CD4-positive, alpha-beta T cell (primary cell): ENCODE measurements around the gene LRRN4CL. TPM values are rescaled to one million over a fixed set of nuclear protein-coding genes. Genes with fewer than 3 reads are reported as not detected.
"Not testable (repeated sequence)": the region's sequence is repeated elsewhere in the genome, so short reads cannot be mapped to it uniquely, and the experiment has no call there.

Source experiments
- ATAC-seq: fragments of 200-7000 bp; cut with Tn5 transposase; one replicate; pipeline ENCODE4 v1.10.0; 2022; ENCODE audit warnings: mild to moderate bottlenecking; ENCODE audit not compliant: poor library complexity
- CTCF ChIA-PET: fragments of 350-600 bp; sonication (Branson Sonifier 250); formaldehyde crosslinking; loops from one replicate; lab custom pipeline; 2021; ENCODE audit warnings: antibody characterized with exemption, inconsistent platforms; lab: Charles Lee
- POLR2A ChIA-PET: fragments of 350-600 bp; sonication (Branson Sonifier 250); formaldehyde crosslinking; loops from one replicate; lab custom pipeline; 2021; ENCODE audit warnings: antibody characterized with exemption, inconsistent platforms; lab: Charles Lee
- DNase-seq, 14 experiments: peaks; one replicate each; pipeline ENCODE4 v3.0.0-alpha.2; 2013 to 2020; ENCODE audit warnings: mixed read lengths in 2 of 14
- H3K27ac ChIP-seq, 2 donors: one replicate each; pipeline versions ENCODE4 v1.5.1 to v1.7.0; 2013; ENCODE audit warnings: low read length in 2 of 2, low read depth in 1 of 2, mild to moderate bottlenecking in 1 of 2
- H3K27me3 ChIP-seq, 2 experiments: 1 replicate in 1 of 2; 2 replicates in 1 of 2; pipeline versions ENCODE4 v1.6.1 to v1.7.0; 2013; ENCODE audit warnings: low read length in 2 of 2, control low read depth in 1 of 2, mild to moderate bottlenecking in 1 of 2, moderate library complexity in 1 of 2; ENCODE audit not compliant: insufficient read depth in 2 of 2, control insufficient read depth in 1 of 2
- H3K36me3 ChIP-seq: one replicate; pipeline ENCODE4 v1.6.1; 2013; ENCODE audit warnings: low read length, control low read depth; ENCODE audit not compliant: insufficient read depth
- H3K4me1 ChIP-seq: one replicate; pipeline ENCODE4 v1.6.1; 2013; ENCODE audit warnings: low read length, control low read depth; ENCODE audit not compliant: insufficient read depth
- H3K4me3 ChIP-seq: one replicate; pipeline ENCODE4 v1.5.1; 2013; ENCODE audit warnings: mild to moderate bottlenecking, low read length, moderate library complexity
- H3K9me3 ChIP-seq, 2 experiments: 1 replicate in 1 of 2; 2 replicates in 1 of 2; pipeline versions ENCODE4 v1.6.1 to v1.7.0; 2013; ENCODE audit warnings: low read length in 2 of 2, mild to moderate bottlenecking in 2 of 2, control low read depth in 1 of 2, moderate library complexity in 1 of 2; ENCODE audit not compliant: control insufficient read depth in 1 of 2, insufficient read depth in 1 of 2
- H3K27ac Mint-ChIP-seq: one replicate; pipeline ENCODE4 v1.8.0; 2020; ENCODE audit warnings: mixed read lengths
- H3K27me3 Mint-ChIP-seq: one replicate; pipeline ENCODE4 v1.8.0; 2021; ENCODE audit warnings: mixed read lengths
- H3K36me3 Mint-ChIP-seq: one replicate; pipeline ENCODE4 v1.8.0; 2021; ENCODE audit warnings: low read depth, mixed read lengths
- H3K4me1 Mint-ChIP-seq: one replicate; pipeline ENCODE4 v1.8.0; 2021; ENCODE audit warnings: low read depth, mixed read lengths
- H3K4me3 Mint-ChIP-seq: one replicate; pipeline ENCODE4 v1.8.0; 2020; ENCODE audit warnings: mild to moderate bottlenecking, mixed read lengths
- H3K9me3 Mint-ChIP-seq: one replicate; pipeline ENCODE4 v1.8.0; 2020; ENCODE audit warnings: mixed read lengths
- intact Hi-C, 2 experiments: fragments of 100-400 bp; cut with DNase I in 1 of 2; cut with micrococcal nuclease in 1 of 2; formaldehyde crosslinking; loops; one replicate each; pipeline versions ENCODE4 v1.15.1 to v1.9.0; 2023 to 2025; cut with DNase I, micrococcal nuclease
- total RNA-seq, 174 experiments: library from RNA in 2 of 174; stranded (reverse) in 2 of 174; gene quantifications; one replicate each; pipeline ENCODE4 v1.2.3 and lab custom pipeline; 2021 to 2026
- TF ChIP-seq, protein P1 (sequence below): fragments of 200-600 bp; IDR thresholded peaks from one replicate; pipeline ENCODE4 v1.8.0; 2022; ENCODE audit warnings: antibody characterized with exemption, mild to moderate bottlenecking

Gene LRRN4CL
- total RNA-seq, 2 experiments from 2014 or later: not detected

DNA sequence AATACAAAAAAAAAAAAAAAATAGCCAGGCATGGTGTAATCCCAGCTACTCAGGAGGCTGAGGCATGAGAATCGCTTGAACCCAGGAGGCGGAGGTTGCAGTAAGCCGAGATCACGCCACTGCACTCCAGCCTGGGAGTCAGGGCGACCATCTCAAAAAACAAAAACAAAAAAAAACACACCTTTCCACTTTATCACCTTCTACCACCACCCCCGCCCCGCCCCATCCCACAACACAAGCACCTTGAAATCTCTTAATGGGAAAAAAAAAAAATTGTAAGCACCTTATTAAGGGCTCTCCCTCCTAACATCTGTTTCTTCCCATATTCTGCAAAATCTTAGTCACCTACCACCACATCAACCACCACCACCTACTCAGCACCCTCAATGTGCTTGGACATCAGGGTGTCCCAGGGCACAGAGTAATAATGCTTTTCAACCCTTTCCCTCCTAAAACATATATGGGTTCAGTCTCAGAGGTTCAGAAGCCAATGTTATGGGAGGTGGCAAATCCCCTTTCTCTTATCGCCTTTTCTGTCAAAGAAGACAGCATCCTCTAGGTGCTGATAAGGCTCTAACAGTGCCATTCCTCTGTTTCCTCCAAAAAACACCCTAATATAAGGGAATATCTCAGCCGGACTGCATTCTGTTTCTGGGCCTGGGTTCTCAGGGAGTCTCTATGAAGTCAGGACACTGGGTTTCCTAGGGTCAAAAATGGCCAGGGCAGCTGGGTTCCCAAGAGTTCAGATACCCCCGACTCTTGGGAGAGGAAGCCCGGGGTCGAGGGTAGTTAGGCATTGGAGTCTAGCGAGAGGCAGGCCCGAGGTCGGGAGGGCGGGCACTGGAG lies 36.9 kb downstream of the LRRN4CL start:
- Mint-ChIP-seq H3K36me3 (peaks cover 21% of the 10 kb centered on the region), H3K27me3 (no peaks in the 10 kb centered on the region), H3K27ac (peak overlapping the region; percentile 97), H3K4me1 (peaks cover 17% of the 10 kb centered on the region), H3K9me3 (no peaks in the 10 kb centered on the region), H3K4me3 (peak overlapping the region; percentile 94)
- Histone ChIP-seq H3K9me3 (no peaks in the 10 kb centered on the region), H3K4me1 (peaks cover 28% of the 10 kb centered on the region), H3K4me3 (peak overlapping the region; percentile 96), H3K27me3 (no peaks in the 10 kb centered on the region), H3K36me3 (peaks cover 24% of the 10 kb centered on the region), H3K27ac (peak overlapping the region; percentile 89 to 94)
- ChIA-PET POLR2A (interaction anchor here (0.9 to 5.6 kb wide), 32 partner anchors 11 to 1688 kb away, joined by 3 to 170 read pairs (median 6); partner anchors contain the start of genes B3GAT3, C11orf98, CCDC88B and CSKMT), CTCF (interaction anchor here (0.7 to 1.4 kb wide), 4 partner anchors 13 to 40 kb away, joined by 3 to 6 read pairs (median 4); partner anchors contain the start of genes C11orf98, CSKMT, EML3 and LBHD1)
- DNase-seq (peak in 4 of 14 experiments; percentile 43 to 62 (median 51)), ATAC-seq (peak; percentile 5)
- intact Hi-C loops: loop anchor here (1.0 to 5.0 kb wide), 6 partner anchors 13 to 60 kb away; partner anchors contain the start of genes C11orf98 (in 2 of the 2), CSKMT (in 2 of the 2), UQCC3 (in 2 of the 2) and EML3 (in 1 of the 2)
- TF ChIP-seq, protein P1, sequence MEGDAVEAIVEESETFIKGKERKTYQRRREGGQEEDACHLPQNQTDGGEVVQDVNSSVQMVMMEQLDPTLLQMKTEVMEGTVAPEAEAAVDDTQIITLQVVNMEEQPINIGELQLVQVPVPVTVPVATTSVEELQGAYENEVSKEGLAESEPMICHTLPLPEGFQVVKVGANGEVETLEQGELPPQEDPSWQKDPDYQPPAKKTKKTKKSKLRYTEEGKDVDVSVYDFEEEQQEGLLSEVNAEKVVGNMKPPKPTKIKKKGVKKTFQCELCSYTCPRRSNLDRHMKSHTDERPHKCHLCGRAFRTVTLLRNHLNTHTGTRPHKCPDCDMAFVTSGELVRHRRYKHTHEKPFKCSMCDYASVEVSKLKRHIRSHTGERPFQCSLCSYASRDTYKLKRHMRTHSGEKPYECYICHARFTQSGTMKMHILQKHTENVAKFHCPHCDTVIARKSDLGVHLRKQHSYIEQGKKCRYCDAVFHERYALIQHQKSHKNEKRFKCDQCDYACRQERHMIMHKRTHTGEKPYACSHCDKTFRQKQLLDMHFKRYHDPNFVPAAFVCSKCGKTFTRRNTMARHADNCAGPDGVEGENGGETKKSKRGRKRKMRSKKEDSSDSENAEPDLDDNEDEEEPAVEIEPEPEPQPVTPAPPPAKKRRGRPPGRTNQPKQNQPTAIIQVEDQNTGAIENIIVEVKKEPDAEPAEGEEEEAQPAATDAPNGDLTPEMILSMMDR: no peak

DNA sequence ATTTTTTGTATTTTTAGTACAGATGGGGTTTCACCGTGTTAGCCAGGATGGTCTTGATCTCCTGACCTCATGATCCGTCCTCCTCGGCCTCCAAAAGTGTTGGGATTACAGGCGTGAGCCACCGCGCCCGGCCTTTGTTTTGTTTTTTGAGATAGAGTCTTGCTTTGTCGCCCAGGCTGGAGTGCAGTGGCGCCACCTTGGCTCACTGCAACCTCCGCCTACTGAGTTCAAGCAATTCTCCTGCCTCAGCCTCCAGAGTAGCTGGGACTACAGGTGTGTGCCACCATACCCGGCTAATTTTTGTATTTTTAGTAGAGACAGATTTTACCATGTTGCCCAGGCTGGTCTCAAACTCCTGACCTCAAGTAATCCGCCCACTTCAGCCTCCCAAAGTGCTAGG lies 39.0 kb downstream of the LRRN4CL start:
- H3K4me3 Mint-ChIP-seq, H3K4me3 ChIP-seq, H3K27ac ChIP-seq, H3K9me3 Mint-ChIP-seq, H3K27me3 Mint-ChIP-seq, H3K27ac Mint-ChIP-seq, ATAC-seq, DNase-seq, H3K27me3 ChIP-seq, H3K9me3 ChIP-seq: not testable (repeated sequence)
- intact Hi-C loops: loop anchor here in 1 of 2 experiments (5.0 kb wide), 2 partner anchors 38 to 58 kb away; partner anchors contain the start of genes EML3, ROM1 and TUT1
- ChIA-PET POLR2A (interaction anchor here (1.7 to 7.0 kb wide), 2 partner anchors 15 to 191 kb away, joined by 5 to 77 read pairs; partner anchors contain the start of genes C11orf98 and CSKMT), CTCF (interaction anchor here (0.6 kb wide), 1 partner anchor 57 kb away, joined by 4 read pairs; no protein-coding TSS in a partner anchor)
- H3K36me3 Mint-ChIP-seq: peaks cover 36% of the 10 kb centered on the region
- Histone ChIP-seq H3K36me3 (peaks cover 26% of the 10 kb centered on the region), H3K4me1 (peaks cover 44% of the 10 kb centered on the region)
- peaks cover 30% of the 10 kb centered on the region for H3K4me1 Mint-ChIP-seq

DNA sequence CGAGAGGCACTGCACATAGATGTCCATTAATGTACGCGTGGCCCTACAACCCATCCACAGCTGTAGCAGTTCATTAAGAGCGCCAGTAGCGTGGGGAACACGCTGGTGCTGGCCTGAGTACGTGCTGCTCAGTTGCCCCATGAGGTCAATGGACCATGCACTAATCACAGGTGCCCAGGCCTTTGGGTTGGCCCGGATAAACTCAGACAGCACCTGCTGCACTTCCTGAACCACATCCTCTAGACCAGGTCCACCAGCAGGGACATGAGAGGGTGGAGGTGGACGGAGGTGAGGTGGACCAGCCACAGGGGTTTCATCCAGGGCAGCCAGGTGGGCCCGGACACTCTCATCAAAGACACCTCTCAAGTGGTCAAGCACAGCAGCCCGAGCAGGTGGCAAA lies 39.8 kb downstream of the LRRN4CL start:
- Histone ChIP-seq H3K36me3 (peaks cover 32% of the 10 kb centered on the region), H3K4me1 (peaks cover 51% of the 10 kb centered on the region), H3K4me3 (no peak overlapping the region), H3K27me3 (no peaks in the 10 kb centered on the region), H3K9me3 (no peaks in the 10 kb centered on the region), H3K27ac (no peak overlapping the region)
- Mint-ChIP-seq H3K9me3 (no peaks in the 10 kb centered on the region), H3K4me3 (peak overlapping the region; percentile 7), H3K4me1 (peaks cover 36% of the 10 kb centered on the region), H3K27ac (no peak overlapping the region), H3K36me3 (peaks cover 36% of the 10 kb centered on the region), H3K27me3 (no peaks in the 10 kb centered on the region)
- TF ChIP-seq, protein P1: no peak
- ATAC-seq (no peak), DNase-seq (no peak)
- POLR2A ChIA-PET: interaction anchor here (0.9 to 7.0 kb wide), 4 partner anchors 16 to 192 kb away, joined by 4 to 77 read pairs (median 6); partner anchors contain the start of genes C11orf98, CSKMT and TUT1
- CTCF ChIA-PET: no interaction called here
- intact Hi-C loops: no loop called here
